ENCODE measurements around the gene PLEKHG4B. TPM values are rescaled to one million over a fixed set of nuclear protein-coding genes. Genes with fewer than 3 reads are reported as not detected.

PLEKHG4B gene
- total and polyA plus RNA-seq, 4 donors, result 0.05 to 0.21 TPM; not detected in 2

DNA sequence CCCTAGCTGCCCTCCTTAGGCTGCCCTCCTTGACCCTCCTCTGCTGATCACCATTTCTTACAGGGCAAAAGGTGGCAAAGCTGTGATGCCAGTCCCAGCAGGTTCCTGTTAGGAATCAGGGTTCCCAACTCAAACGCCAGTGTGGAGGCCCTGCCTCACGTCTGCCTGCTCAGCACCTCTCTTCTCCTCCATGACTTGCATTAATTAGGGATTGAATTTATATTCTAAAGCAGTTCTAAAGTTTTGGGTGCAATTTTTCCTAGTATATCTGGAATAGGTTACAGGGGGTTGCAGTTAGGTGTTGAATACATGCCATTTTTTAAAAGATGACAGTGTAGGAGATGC is 13.2 kb upstream of the PLEKHG4B start:
- DNase-seq (no peak), ATAC-seq (ENCODE audit: low FRiP score) (no peak)
- H3K27ac ChIP-seq (ENCODE audit: low read depth in 1 of 2, low read length in 2 of 2), result no peak overlapping the region
- H3K9me3 ChIP-seq (ENCODE audit: control insufficient read depth, low read length), result no peaks in the 10 kb centered on the region
- no peaks in the 10 kb centered on the region for H3K4me1 ChIP-seq (ENCODE audit: control insufficient read depth in 1 of 2, insufficient read depth in 2 of 2, low read length in 2 of 2)
- WGBS, 2 donors, result 80 to 85% methylated on average over 2 of the region's 2 CpGs
- no peaks in the 10 kb centered on the region for H3K27me3 ChIP-seq (ENCODE audit: control insufficient read depth in 1 of 2, insufficient read depth in 2 of 2, low read length in 1 of 2)
- intact Hi-C loops (cut with DNase I), result no loop called here
- H3K36me3 ChIP-seq (ENCODE audit: control insufficient read depth in 1 of 2, insufficient read depth in 2 of 2, low read length in 1 of 2), result no peaks in the 10 kb centered on the region
- no peak overlapping the region for H3K4me3 ChIP-seq (ENCODE audit: low read length in 2 of 2)

DNA sequence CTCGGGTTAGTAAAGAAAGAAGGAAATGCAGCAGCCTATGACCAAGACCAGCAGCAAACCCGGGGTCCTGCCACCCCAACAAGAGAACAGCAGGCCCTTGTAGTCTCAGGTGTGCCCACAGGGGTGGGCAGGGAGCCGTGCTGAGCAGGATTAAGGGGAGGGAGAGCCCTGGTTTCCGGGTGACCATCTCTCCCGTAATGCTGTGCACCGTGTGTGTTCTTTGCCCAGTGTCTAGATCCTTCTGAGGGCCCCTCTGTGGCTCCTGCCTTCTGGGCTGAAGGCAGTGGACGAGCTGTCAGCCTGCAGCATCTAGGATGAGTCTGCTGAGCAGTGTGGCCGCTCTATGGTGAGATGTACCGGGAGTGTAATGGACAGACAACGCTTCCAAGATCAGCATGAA is 12.7 kb upstream of the PLEKHG4B start:
- no peaks in the 10 kb centered on the region for H3K4me1 ChIP-seq (ENCODE audit: control insufficient read depth in 1 of 2, insufficient read depth in 2 of 2, low read length in 2 of 2)
- peak; percentile 34 for ATAC-seq (ENCODE audit: low FRiP score)
- no peaks in the 10 kb centered on the region for H3K27me3 ChIP-seq (ENCODE audit: control insufficient read depth in 1 of 2, insufficient read depth in 2 of 2, low read length in 1 of 2)
- peak in 1 of 2 donors; percentile 45 for DNase-seq
- no peaks in the 10 kb centered on the region for H3K9me3 ChIP-seq (ENCODE audit: control insufficient read depth, low read length)
- no peak overlapping the region for H3K27ac ChIP-seq (ENCODE audit: low read depth in 1 of 2, low read length in 2 of 2)
- intact Hi-C loops (cut with DNase I), result no loop called here
- 84 to 85% methylated on average over 10 of the region's 10 CpGs for WGBS, 2 donors
- no peak overlapping the region for H3K4me3 ChIP-seq (ENCODE audit: low read length in 2 of 2)
- H3K36me3 ChIP-seq (ENCODE audit: control insufficient read depth in 1 of 2, insufficient read depth in 2 of 2, low read length in 1 of 2), result no peaks in the 10 kb centered on the region

DNA sequence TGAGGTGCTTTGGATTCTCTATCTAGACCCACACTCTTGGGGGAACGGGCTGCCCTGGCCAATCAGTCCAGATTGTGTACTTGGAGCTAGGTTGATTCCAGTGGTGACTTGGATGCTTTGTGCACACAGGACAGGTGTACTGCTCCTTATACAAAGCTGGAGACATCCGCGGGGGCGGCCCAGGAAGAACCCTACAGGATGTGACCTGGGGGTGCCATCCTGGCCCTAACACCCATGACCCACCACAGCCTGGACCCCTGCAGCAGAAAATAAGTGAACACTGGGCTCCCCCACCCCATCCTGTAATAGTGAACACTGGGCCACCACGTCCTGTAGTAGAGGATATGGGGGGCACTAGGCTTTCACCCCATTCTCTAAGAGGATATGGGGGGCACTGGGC is 12.1 kb upstream of the PLEKHG4B start:
- DNase-seq, result peak in 1 of 2 donors; percentile 45
- no peaks in the 10 kb centered on the region for H3K27me3 ChIP-seq (ENCODE audit: control insufficient read depth in 1 of 2, insufficient read depth in 2 of 2, low read length in 1 of 2)
- WGBS, 2 donors, result 91 to 93% methylated on average over 5 of the region's 5 CpGs
- ATAC-seq (ENCODE audit: low FRiP score), result no peak
- no peaks in the 10 kb centered on the region for H3K36me3 ChIP-seq (ENCODE audit: control insufficient read depth in 1 of 2, insufficient read depth in 2 of 2, low read length in 1 of 2)
- intact Hi-C loops (cut with DNase I), result no loop called here
- no peaks in the 10 kb centered on the region for H3K4me1 ChIP-seq (ENCODE audit: control insufficient read depth in 1 of 2, insufficient read depth in 2 of 2, low read length in 2 of 2)
- H3K27ac ChIP-seq (ENCODE audit: low read depth in 1 of 2, low read length in 2 of 2), result no peak overlapping the region
- no peaks in the 10 kb centered on the region for H3K9me3 ChIP-seq (ENCODE audit: control insufficient read depth, low read length)
- no peak overlapping the region for H3K4me3 ChIP-seq (ENCODE audit: low read length in 2 of 2)

DNA sequence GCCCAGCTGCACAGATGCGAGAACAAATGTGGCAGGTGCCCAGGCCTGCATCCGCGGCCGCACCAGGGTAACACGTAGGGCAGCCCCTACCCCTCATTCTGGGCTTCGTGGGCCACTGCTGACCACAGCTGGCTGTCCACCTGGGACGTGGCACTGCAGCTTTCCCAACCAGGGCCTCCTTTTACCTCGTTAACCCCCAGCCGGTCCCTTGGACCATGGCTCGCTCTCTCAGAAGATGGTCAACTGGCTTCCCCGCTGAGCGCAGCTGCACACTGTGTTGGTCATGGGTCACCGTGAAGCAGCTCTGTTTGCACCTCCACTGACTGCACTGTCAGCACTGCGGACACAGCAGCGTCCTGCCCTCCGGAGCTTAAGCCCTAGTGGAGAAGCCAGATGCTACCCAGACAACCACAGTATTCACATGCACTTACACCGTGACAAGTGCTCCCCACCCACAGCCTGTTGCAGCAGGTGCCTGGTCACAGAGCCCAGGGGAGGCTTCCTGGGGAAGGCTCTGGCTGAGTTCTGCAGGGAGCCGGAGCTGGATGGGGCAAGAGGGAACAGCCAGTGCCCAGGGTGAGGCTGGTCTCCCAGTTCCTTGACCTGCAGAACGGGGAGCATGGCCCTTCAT is 10.5 kb upstream of the PLEKHG4B start:
- no peaks in the 10 kb centered on the region for H3K9me3 ChIP-seq (ENCODE audit: control insufficient read depth, low read length)
- no peak overlapping the region for H3K4me3 ChIP-seq (ENCODE audit: low read length in 2 of 2)
- no peaks in the 10 kb centered on the region for H3K4me1 ChIP-seq (ENCODE audit: control insufficient read depth in 1 of 2, insufficient read depth in 2 of 2, low read length in 2 of 2)
- 69 to 72% methylated on average over 19 of the region's 19 CpGs for WGBS, 2 donors
- DNase-seq (peak in 1 of 2 donors; percentile 65), ATAC-seq (ENCODE audit: low FRiP score) (no peak)
- intact Hi-C loops (cut with DNase I), result no loop called here
- no peaks in the 10 kb centered on the region for H3K36me3 ChIP-seq (ENCODE audit: control insufficient read depth in 1 of 2, insufficient read depth in 2 of 2, low read length in 1 of 2)
- H3K27ac ChIP-seq (ENCODE audit: low read depth in 1 of 2, low read length in 2 of 2), result no peak overlapping the region
- no peaks in the 10 kb centered on the region for H3K27me3 ChIP-seq (ENCODE audit: control insufficient read depth in 1 of 2, insufficient read depth in 2 of 2, low read length in 1 of 2)

DNA sequence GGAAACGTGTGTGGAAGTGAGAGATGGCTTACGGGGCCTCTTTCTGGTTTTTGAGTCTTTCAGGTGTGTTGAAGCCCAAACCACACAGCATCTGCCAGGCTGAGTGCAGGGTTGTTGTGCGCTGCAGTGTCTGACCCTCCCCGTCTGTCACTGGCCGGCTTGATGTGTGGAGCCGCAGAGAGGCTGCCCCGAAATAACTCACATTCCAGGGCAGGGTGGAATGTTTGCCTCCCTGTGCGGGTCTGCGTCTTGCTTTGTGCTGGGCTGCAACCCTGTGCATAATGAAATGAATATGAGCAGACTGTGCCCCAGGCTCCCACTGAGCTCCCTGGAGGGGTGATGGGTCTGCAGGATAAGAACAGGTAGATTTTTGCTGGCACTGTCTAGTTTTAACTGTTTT is 9.9 kb upstream of the PLEKHG4B start:
- 9 to 11% methylated on average over 9 of the region's 9 CpGs for WGBS, 2 donors
- intact Hi-C loops (cut with DNase I), result no loop called here

DNA sequence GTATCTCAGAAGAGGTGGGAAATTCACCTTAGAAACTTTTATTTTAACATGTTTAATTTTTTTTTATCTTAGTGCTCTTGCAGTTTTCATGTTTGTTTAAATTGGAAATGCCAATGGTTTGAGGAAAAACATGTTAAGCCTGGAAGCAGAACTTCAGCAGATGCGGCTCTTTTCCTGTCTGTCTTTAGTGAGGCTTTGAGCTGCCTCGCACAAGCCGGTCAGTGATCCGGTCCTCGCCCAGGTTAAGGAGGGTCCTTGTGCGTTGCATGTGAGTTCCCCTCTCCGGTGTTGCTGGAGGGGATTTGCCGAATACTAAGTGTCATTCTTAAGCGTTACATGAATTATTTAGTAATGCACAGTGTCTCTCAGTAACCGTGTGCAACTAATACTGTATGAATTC is 9.4 kb upstream of the PLEKHG4B start:
- Histone ChIP-seq H3K9me3 (ENCODE audit: control insufficient read depth, low read length) (no peaks in the 10 kb centered on the region), H3K27me3 (ENCODE audit: control insufficient read depth in 1 of 2, insufficient read depth in 2 of 2, low read length in 1 of 2) (no peaks in the 10 kb centered on the region), H3K4me1 (ENCODE audit: control insufficient read depth in 1 of 2, insufficient read depth in 2 of 2, low read length in 2 of 2) (no peaks in the 10 kb centered on the region), H3K4me3 (ENCODE audit: low read length in 2 of 2) (no peak overlapping the region), H3K27ac (ENCODE audit: low read depth in 1 of 2, low read length in 2 of 2) (no peak overlapping the region), H3K36me3 (ENCODE audit: control insufficient read depth in 1 of 2, insufficient read depth in 2 of 2, low read length in 1 of 2) (no peaks in the 10 kb centered on the region)
- intact Hi-C loops (cut with DNase I), result no loop called here
- 35 to 49% methylated on average over 10 of the region's 10 CpGs for WGBS, 2 donors
- DNase-seq, result peak in 1 of 2 donors; percentile 33
- ATAC-seq (ENCODE audit: low FRiP score), result no peak

More for the DNA sequence above, 9.9 kb upstream of the PLEKHG4B start:
- Histone ChIP-seq H3K4me1 (ENCODE audit: control insufficient read depth in 1 of 2, insufficient read depth in 2 of 2, low read length in 2 of 2) (no peaks in the 10 kb centered on the region), H3K27me3 (ENCODE audit: control insufficient read depth in 1 of 2, insufficient read depth in 2 of 2, low read length in 1 of 2) (no peaks in the 10 kb centered on the region), H3K27ac (ENCODE audit: low read depth in 1 of 2, low read length in 2 of 2) (no peak overlapping the region), H3K4me3 (ENCODE audit: low read length in 2 of 2) (no peak overlapping the region), H3K36me3 (ENCODE audit: control insufficient read depth in 1 of 2, insufficient read depth in 2 of 2, low read length in 1 of 2) (no peaks in the 10 kb centered on the region), H3K9me3 (ENCODE audit: control insufficient read depth, low read length) (no peaks in the 10 kb centered on the region)
- DNase-seq, result peak in 1 of 2 donors; percentile 63
- ATAC-seq (ENCODE audit: low FRiP score), result no peak

DNA sequence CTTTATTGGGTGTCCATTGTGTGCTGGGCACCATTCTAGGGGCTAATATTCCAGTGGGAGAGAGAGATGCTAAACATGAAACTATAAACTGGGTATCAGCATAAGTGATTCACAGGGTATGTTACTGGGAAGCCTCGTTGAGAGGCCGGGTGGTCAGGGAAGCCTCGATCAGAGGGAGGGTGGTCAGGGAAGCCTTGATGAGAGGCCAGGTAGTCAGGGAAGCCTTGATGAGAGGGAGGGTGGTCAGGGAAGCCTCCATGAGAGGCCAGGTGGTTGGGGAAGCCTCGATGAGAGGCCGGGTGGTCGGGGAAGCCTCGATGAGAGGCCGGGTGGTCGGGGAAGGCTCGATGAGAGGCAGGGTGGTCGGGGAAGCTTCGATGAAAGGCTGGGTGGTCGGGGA is 8.9 kb upstream of the PLEKHG4B start:
- no peaks in the 10 kb centered on the region for H3K9me3 ChIP-seq (ENCODE audit: control insufficient read depth, low read length)
- intact Hi-C loops (cut with DNase I), result no loop called here
- H3K27me3 ChIP-seq (ENCODE audit: control insufficient read depth in 1 of 2, insufficient read depth in 2 of 2, low read length in 1 of 2), result no peaks in the 10 kb centered on the region
- no peak overlapping the region for H3K27ac ChIP-seq (ENCODE audit: low read depth in 1 of 2, low read length in 2 of 2)
- ATAC-seq (ENCODE audit: low FRiP score), result no peak
- DNase-seq, result peak in 1 of 2 donors; percentile 21
- 72 to 83% methylated on average over 3 to 13 of the region's 13 CpGs for WGBS, 2 donors
- H3K4me1 ChIP-seq (ENCODE audit: control insufficient read depth in 1 of 2, insufficient read depth in 2 of 2, low read length in 2 of 2), result no peaks in the 10 kb centered on the region
- H3K36me3 ChIP-seq (ENCODE audit: control insufficient read depth in 1 of 2, insufficient read depth in 2 of 2, low read length in 1 of 2), result no peaks in the 10 kb centered on the region
- H3K4me3 ChIP-seq (ENCODE audit: low read length in 2 of 2), result no peak overlapping the region

DNA sequence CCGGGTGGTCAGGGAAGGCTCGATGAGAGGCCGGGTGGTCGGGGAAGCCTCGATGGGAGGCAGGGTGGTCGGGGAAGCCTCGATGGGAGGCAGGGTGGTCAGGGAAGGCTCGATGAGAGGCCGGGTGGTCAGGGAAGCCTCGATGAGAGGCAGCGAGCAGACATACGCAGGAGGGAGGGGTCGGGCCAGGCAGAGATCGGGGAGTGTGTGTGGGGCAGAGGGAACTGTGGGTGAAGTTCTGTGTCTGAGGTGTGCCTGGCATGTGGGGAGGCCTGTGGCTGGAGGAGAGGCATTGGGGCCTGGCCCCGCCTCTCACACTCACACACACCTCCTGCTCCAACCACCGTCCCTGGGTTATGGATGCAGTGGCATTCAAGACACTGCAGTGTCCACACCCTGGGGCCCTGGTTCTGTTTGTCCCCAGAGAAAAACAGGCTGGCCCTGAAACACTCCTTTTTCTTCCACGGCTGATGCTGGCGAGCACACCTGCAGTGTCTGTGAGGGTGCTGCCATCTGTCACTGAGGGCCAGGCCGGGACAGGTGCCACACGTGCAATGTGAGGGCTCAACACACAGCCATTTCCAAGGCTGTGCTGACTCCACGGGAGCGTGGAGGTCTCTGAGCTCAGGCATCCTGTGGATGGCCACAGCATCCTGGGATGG is 6.5 kb upstream of the PLEKHG4B start:
- no peak overlapping the region for H3K4me3 ChIP-seq (ENCODE audit: low read length in 2 of 2)
- H3K4me1 ChIP-seq (ENCODE audit: control insufficient read depth in 1 of 2, insufficient read depth in 2 of 2, low read length in 2 of 2), result no peaks in the 10 kb centered on the region
- H3K36me3 ChIP-seq (ENCODE audit: control insufficient read depth in 1 of 2, insufficient read depth in 2 of 2, low read length in 1 of 2), result no peaks in the 10 kb centered on the region
- ATAC-seq (ENCODE audit: low FRiP score) (no peak), DNase-seq (peak in 1 of 2 donors; percentile 50)
- H3K9me3 ChIP-seq (ENCODE audit: control insufficient read depth, low read length), result no peaks in the 10 kb centered on the region
- intact Hi-C loops (cut with DNase I), result no loop called here
- no peak overlapping the region for H3K27ac ChIP-seq (ENCODE audit: low read depth in 1 of 2, low read length in 2 of 2)
- 89 to 92% methylated on average over 22 of the region's 22 CpGs for WGBS, 2 donors
- no peaks in the 10 kb centered on the region for H3K27me3 ChIP-seq (ENCODE audit: control insufficient read depth in 1 of 2, insufficient read depth in 2 of 2, low read length in 1 of 2)

Measured in aorta (tissue), 5 donors.